Measurements from ENCODE around the gene DNAJA3. TPM values are rescaled to one million over a fixed set of nuclear protein-coding genes. Genes with fewer than 3 reads are reported as not detected.

The DNAJA3 gene
- total RNA-seq, 1 experiment from 2014 or later: 101 TPM

DNA sequence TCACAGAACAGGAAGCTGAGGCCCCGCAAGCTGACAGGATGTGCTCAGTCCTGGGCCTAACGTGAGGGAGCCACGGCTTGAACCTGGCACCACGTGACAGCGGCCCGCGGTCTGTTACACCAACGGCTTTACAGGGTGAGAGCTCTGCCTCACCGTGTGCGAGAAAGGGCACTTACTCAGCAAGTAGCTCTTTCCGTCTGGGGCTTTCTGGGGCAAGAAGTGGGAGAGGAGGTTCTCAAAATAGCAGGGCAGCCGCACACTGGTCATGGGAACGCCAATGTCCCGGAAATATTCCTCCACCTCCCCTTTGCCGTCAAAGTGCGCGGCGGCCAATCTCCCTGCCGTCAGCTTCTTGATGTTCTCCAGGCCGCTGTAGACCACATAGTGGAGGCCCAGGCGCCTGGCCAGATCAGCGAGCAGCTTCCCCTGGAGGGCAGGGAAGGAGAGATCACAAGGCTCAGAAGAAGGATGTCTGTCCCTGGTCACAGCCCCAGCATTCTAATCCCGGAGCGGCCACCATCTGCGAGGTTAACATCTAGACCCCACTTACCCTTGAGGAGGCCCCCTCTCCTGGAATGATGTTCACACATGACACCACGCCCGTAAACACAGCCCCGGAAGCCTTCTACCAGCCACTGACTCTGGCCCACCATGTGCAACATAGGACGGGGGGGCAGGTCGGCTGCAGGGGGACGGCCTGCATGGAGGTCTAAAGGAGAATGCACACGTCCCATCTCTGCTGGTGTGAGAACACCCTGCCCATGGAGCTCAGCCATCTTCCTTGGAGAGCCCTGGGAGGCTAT lies 40.5 kb downstream of the DNAJA3 start:
- Histone ChIP-seq H3K4me3 (ENCODE audit: low read depth, low read length, poor library complexity, severe bottlenecking) (no peak overlapping the region), H3K27ac (ENCODE audit: low read depth, low read length, poor library complexity, severe bottlenecking) (no peak overlapping the region), H3K4me1 (ENCODE audit: insufficient read depth, low read length, poor library complexity, severe bottlenecking) (no peaks in the 10 kb centered on the region), H3K27me3 (replicated peaks; ENCODE audit: insufficient read depth, low read depth, low read length, poor library complexity) (no peaks in the 10 kb centered on the region), H3K9me3 (ENCODE audit: low read depth, low read length, poor library complexity, severe bottlenecking) (no peaks in the 10 kb centered on the region), H3K36me3 (ENCODE audit: insufficient read depth, low read length, poor library complexity, severe bottlenecking) (peaks cover 54% of the 10 kb centered on the region)
- CTCF ChIA-PET: no interaction called here
- TF ChIP-seq EZH2 (IDR thresholded peaks at IDR 0.05; ENCODE audit: borderline replicate concordance, low read depth, low read length, poor library complexity, severe bottlenecking): no peak
- DNase-seq (ENCODE audit: low spot score): no peak
- intact Hi-C loops (cut with micrococcal nuclease; ENCODE audit: unreplicated experiment): no loop called here
- POLR2A ChIA-PET (ENCODE audit: low non-redundant PET): interaction anchor here (0.5 kb wide), 1 partner anchor 8 kb away, joined by 4 read pairs; no protein-coding TSS in a partner anchor
- no TSS peak for BruUV-seq (replicated peaks)

DNA sequence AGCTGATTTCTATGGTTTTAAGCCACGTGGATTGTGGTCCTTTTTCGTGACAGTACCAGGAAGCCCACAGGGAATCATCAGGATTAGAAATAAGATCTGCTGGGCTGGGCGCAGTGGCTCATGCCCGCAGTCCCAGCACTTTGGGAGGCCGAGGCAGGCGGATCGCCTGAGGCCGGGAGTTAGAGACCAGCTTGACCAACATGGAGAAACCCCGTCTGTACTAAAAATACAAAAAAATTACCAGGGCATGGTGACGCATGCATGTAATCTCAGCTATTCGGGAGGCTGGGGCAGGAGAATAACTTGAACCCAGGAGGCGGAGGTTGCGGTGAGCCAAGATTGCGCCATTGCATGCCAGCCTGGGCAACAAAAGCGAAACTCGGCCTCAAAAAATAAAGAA lies 42.2 kb downstream of the DNAJA3 start:
- no peak overlapping the region for H3K27ac ChIP-seq (ENCODE audit: low read depth, low read length, poor library complexity, severe bottlenecking)
- no peaks in the 10 kb centered on the region for H3K9me3 ChIP-seq (ENCODE audit: low read depth, low read length, poor library complexity, severe bottlenecking)
- H3K4me3 ChIP-seq (ENCODE audit: low read depth, low read length, poor library complexity, severe bottlenecking): no peak overlapping the region
- no TSS peak for BruUV-seq (replicated peaks)
- H3K36me3 ChIP-seq (ENCODE audit: insufficient read depth, low read length, poor library complexity, severe bottlenecking): peaks cover 53% of the 10 kb centered on the region
- no peak for DNase-seq (ENCODE audit: low spot score)
- ChIA-PET POLR2A (ENCODE audit: low non-redundant PET) (interaction anchor here (0.7 kb wide), 1 partner anchor 45 kb away, joined by 4 read pairs; no protein-coding TSS in a partner anchor), CTCF (no interaction called here)
- H3K27me3 ChIP-seq (replicated peaks; ENCODE audit: insufficient read depth, low read depth, low read length, poor library complexity): no peaks in the 10 kb centered on the region
- TF ChIP-seq EZH2 (IDR thresholded peaks at IDR 0.05; ENCODE audit: borderline replicate concordance, low read depth, low read length, poor library complexity, severe bottlenecking) (no peak), CTCF (conservative IDR thresholded peaks at IDR 0.05; ENCODE audit: low read depth, low read length) (no peak)
- peaks cover 4% of the 10 kb centered on the region for H3K4me1 ChIP-seq (ENCODE audit: insufficient read depth, low read length, poor library complexity, severe bottlenecking)
- intact Hi-C loops (cut with micrococcal nuclease; ENCODE audit: unreplicated experiment): no loop called here

- CTCF ChIA-PET: no interaction called here
- Histone ChIP-seq H3K36me3 (ENCODE audit: insufficient read depth, low read length, poor library complexity, severe bottlenecking) (peaks cover 47% of the 10 kb centered on the region), H3K4me3 (ENCODE audit: low read depth, low read length, poor library complexity, severe bottlenecking) (no peak overlapping the region), H3K27ac (ENCODE audit: low read depth, low read length, poor library complexity, severe bottlenecking) (no peak overlapping the region), H3K9me3 (ENCODE audit: low read depth, low read length, poor library complexity, severe bottlenecking) (no peaks in the 10 kb centered on the region), H3K4me1 (ENCODE audit: insufficient read depth, low read length, poor library complexity, severe bottlenecking) (peaks cover 6% of the 10 kb centered on the region), H3K27me3 (replicated peaks; ENCODE audit: insufficient read depth, low read depth, low read length, poor library complexity) (no peaks in the 10 kb centered on the region)
- no peak for DNase-seq (ENCODE audit: low spot score)
- no TSS peak for BruUV-seq (replicated peaks)
- TF ChIP-seq CTCF (conservative IDR thresholded peaks at IDR 0.05; ENCODE audit: low read depth, low read length) (no peak), EZH2 (IDR thresholded peaks at IDR 0.05; ENCODE audit: borderline replicate concordance, low read depth, low read length, poor library complexity, severe bottlenecking) (no peak)
- POLR2A ChIA-PET (ENCODE audit: low non-redundant PET): no interaction called here
- intact Hi-C loops (cut with micrococcal nuclease; ENCODE audit: unreplicated experiment): no loop called here
Observed at GRCh38 chr16:4468972-4469371, 43.3 kb downstream of the DNAJA3 start.
